ENCODE results near the gene SYS1.
A peak's percentile ranks its signal among the peaks of the same experiment; 100 is the strongest.

The SYS1 gene

DNA sequence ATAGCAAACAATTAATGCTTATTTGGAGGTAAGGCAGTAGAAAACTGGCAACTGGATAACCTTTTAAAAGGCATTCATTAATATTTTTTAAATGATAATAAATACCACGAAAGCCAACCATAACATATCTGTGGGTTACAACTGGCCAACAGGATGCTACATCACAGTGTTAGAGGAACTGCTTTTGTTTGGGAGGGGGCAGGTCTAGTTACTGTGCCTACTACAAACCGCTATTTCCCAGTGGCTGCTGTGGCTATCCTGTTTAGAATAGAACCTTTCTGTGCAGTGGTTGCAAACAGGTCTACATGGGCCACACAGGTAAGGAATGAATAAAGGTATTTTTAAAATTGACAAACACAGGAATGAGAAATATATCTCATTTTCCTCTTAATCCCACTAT is 54.0 kb downstream of the SYS1 start:
- in situ Hi-C loops (cut with HindIII; ENCODE audit: low sequenced_read_pairs): no loop called here
- no peak for DNase-seq (ENCODE audit: low read depth)
- peak overlapping the region; percentile 86 for H3K4me3 ChIP-seq (ENCODE audit: low read depth, low read length)
- TF ChIP-seq, protein P1, sequence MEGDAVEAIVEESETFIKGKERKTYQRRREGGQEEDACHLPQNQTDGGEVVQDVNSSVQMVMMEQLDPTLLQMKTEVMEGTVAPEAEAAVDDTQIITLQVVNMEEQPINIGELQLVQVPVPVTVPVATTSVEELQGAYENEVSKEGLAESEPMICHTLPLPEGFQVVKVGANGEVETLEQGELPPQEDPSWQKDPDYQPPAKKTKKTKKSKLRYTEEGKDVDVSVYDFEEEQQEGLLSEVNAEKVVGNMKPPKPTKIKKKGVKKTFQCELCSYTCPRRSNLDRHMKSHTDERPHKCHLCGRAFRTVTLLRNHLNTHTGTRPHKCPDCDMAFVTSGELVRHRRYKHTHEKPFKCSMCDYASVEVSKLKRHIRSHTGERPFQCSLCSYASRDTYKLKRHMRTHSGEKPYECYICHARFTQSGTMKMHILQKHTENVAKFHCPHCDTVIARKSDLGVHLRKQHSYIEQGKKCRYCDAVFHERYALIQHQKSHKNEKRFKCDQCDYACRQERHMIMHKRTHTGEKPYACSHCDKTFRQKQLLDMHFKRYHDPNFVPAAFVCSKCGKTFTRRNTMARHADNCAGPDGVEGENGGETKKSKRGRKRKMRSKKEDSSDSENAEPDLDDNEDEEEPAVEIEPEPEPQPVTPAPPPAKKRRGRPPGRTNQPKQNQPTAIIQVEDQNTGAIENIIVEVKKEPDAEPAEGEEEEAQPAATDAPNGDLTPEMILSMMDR (IDR thresholded peaks at IDR 0.05; ENCODE audit: low read depth, low read length, missing control alignments): no peak
